K562 (cell line): Measurements from ENCODE around the gene C1orf21. TPM values are rescaled to one million over a fixed set of nuclear protein-coding genes. Genes with fewer than 3 reads are reported as not detected.
A peak's percentile ranks its signal among the peaks of the same experiment; 100 is the strongest.

Experiments used
- ATAC-seq: fragments of 200-7000 bp; cut with Tn5 transposase; 3 replicates; pipeline ENCODE4 v1.9.1; 2020; ENCODE audit warnings: moderate library complexity
- BruUV-seq: library from RNA; stranded (reverse); fragments of 400-500 nt; replicated peaks from 2 replicates; lab custom pipeline; 2021; lab: Mats Ljungman, UMichigan
- CTCF ChIA-PET: fragments of 300-600 bp; formaldehyde crosslinking; extraction: SDS; loops from one replicate; lab custom pipeline; 2021; ENCODE audit warnings: low intra/inter-chr PET ratio; lab: Yijun Ruan, JAX
- POLR2A ChIA-PET: fragments of 300-600, 350-650 bp; sonication (Branson Sonifier 250); formaldehyde crosslinking; extraction: SDS; loops from one replicate; lab custom pipeline; 2021; ENCODE audit warnings: antibody characterized with exemption, inconsistent platforms; lab: Yijun Ruan, JAX
- DNase-seq, 4 experiments: peaks; one replicate each; pipeline versions ENCODE4 v3.0.0 to v3.0.0-alpha.2; 2011 to 2018; ENCODE audit warnings: low spot score in 3 of 4, mixed read lengths in 3 of 4; ENCODE audit errors: extremely low read depth in 1 of 4
- FAIRE-seq: peaks from 2 replicates; lab custom pipeline; 2011; peaks lifted over from hg19 to GRCh38; lab: Jason Lieb, UNC
- H2AFZ ChIP-seq: 2 replicates; pipeline ENCODE4 v1.6.0; 2011; ENCODE audit warnings: low read depth, low read length, control low read depth, inconsistent platforms
- H3K27ac ChIP-seq: fragments of 200-600 bp; 3 replicates; pipeline ENCODE4 v1.8.0; 2011; ENCODE audit warnings: low read depth, mild to moderate bottlenecking, control low read depth, inconsistent platforms, low read length, moderate library complexity, mixed read lengths; ENCODE audit errors: extremely low read depth
- H3K27me3 ChIP-seq, 2 experiments: fragments of 300-600 bp in 1 of 2; 2 replicates in 1 of 2; 3 replicates in 1 of 2; pipeline versions ENCODE4 v1.6.0 to v1.8.0; 2011; ENCODE audit warnings: inconsistent platforms in 2 of 2, low read length in 2 of 2, mild to moderate bottlenecking in 1 of 2, mixed read lengths in 1 of 2, moderate library complexity in 1 of 2; ENCODE audit not compliant: control insufficient read depth in 2 of 2, insufficient read depth in 2 of 2
- H3K36me3 ChIP-seq: fragments of 300-600 bp; 3 replicates; pipeline ENCODE4 v1.8.0; 2011; ENCODE audit warnings: mild to moderate bottlenecking, low read length, inconsistent platforms; ENCODE audit not compliant: control insufficient read depth, insufficient read depth
- H3K4me1 ChIP-seq, 2 experiments: fragments of 200-600 bp in 1 of 2; replicated peaks in 1 of 2; 2 replicates in 1 of 2; 3 replicates in 1 of 2; pipeline versions ENCODE4 v1.5.1 to v1.8.0; 2011; ENCODE audit warnings: inconsistent platforms in 2 of 2, low read length in 2 of 2, mild to moderate bottlenecking in 1 of 2, mixed read lengths in 1 of 2, moderate library complexity in 1 of 2; ENCODE audit not compliant: control insufficient read depth in 2 of 2, insufficient read depth in 2 of 2
- H3K4me2 ChIP-seq: 2 replicates; pipeline ENCODE4 v1.6.1; 2011; ENCODE audit warnings: low read length, control low read depth, inconsistent platforms, mixed read lengths; ENCODE audit not compliant: insufficient read depth
- H3K4me3 ChIP-seq: fragments of 200-600 bp; sonication (generic), shearing (Covaris generic); 2 replicates; pipeline ENCODE4 v1.5.1; 2016; ENCODE audit warnings: control low read depth, inconsistent platforms
- H3K79me2 ChIP-seq: fragments of 200-600 bp; 3 replicates; pipeline ENCODE4 v1.8.0; 2011; ENCODE audit warnings: low read length, inconsistent platforms; ENCODE audit not compliant: control insufficient read depth, insufficient read depth
- H3K9ac ChIP-seq, 2 experiments: 2 replicates each; pipeline versions ENCODE4 v1.6.0 to v1.6.1; 2011; ENCODE audit warnings: low read depth in 2 of 2, low read length in 2 of 2, control low read depth in 1 of 2, inconsistent platforms in 1 of 2, mild to moderate bottlenecking in 1 of 2, mixed read lengths in 1 of 2; ENCODE audit not compliant: insufficient read depth in 1 of 2
- H3K9me1 ChIP-seq: one replicate; pipeline ENCODE4 v1.6.0; 2011; ENCODE audit warnings: inconsistent platforms, mild to moderate bottlenecking, low read length, moderate library complexity; ENCODE audit not compliant: control insufficient read depth, insufficient read depth
- H3K9me3 ChIP-seq: replicated peaks from 2 replicates; pipeline ENCODE4 v1.5.1; 2011; ENCODE audit warnings: low read depth, low read length, inconsistent platforms; ENCODE audit not compliant: control insufficient read depth, insufficient read depth
- H4K20me1 ChIP-seq: replicated peaks from 2 replicates; pipeline ENCODE4 v1.6.1; 2011; ENCODE audit warnings: low read length, inconsistent platforms, mixed read lengths; ENCODE audit not compliant: control insufficient read depth, insufficient read depth
- BCOR ChIP-seq: fragments of 450-650 bp; IDR thresholded peaks from 2 replicates; pipeline ENCODE4 v1.6.1; 2016
- BHLHE40 ChIP-seq: IDR thresholded peaks from 2 replicates; pipeline ENCODE4 v1.6.1; 2011; ENCODE audit warnings: low read length, improper control_type of control experiment
- BRD9 ChIP-seq: fragments of 450-650 bp; IDR thresholded peaks from 2 replicates; pipeline ENCODE4 v1.6.1; 2018; ENCODE audit warnings: low read depth; ENCODE audit not compliant: partially characterized antibody
- CCNT2 ChIP-seq: IDR thresholded peaks from 2 replicates; pipeline ENCODE4 v1.6.1; 2011; ENCODE audit warnings: borderline replicate concordance, low read depth, mild to moderate bottlenecking, moderate library complexity, mixed read lengths, low read length; ENCODE audit not compliant: insufficient read length; ENCODE audit errors: extremely low read depth
- EZH2 ChIP-seq: IDR thresholded peaks from 2 replicates; pipeline ENCODE4 v1.6.1; 2012; ENCODE audit warnings: low read depth, mild to moderate bottlenecking, inconsistent platforms, low read length, borderline replicate concordance
- GTF3C2 ChIP-seq: IDR thresholded peaks from 3 replicates; pipeline ENCODE4 v1.6.1; 2011; ENCODE audit warnings: borderline replicate concordance, mild to moderate bottlenecking, moderate library complexity; ENCODE audit not compliant: insufficient read length; ENCODE audit errors: extremely low read depth
- HNRNPH1 ChIP-seq: fragments of 200-400 bp; formaldehyde crosslinking; optimal IDR thresholded peaks from 2 replicates; pipeline ENCODE3; 2017; ENCODE audit warnings: low read depth, mild to moderate bottlenecking, low read length, moderate library complexity
- KDM2B ChIP-seq: fragments of 250-450 bp; sonication (Bioruptor Pico); IDR thresholded peaks from 2 replicates; pipeline ENCODE4 v1.8.0; 2021; ENCODE audit warnings: mild to moderate bottlenecking, moderate library complexity
- L3MBTL2 ChIP-seq: fragments of 450-650 bp; IDR thresholded peaks from 2 replicates; pipeline ENCODE4 v1.6.1; 2016; ENCODE audit warnings: mild to moderate bottlenecking, moderate library complexity
- POLR2A ChIP-seq: fragments of 450-650 bp; conservative IDR thresholded peaks from 2 replicates; pipeline ENCODE4 v1.6.1; 2016
- RBM14 ChIP-seq: fragments of 200-400 bp; formaldehyde crosslinking; IDR thresholded peaks from 2 replicates; pipeline ENCODE4 v1.6.1; 2018; ENCODE audit warnings: low read depth, mild to moderate bottlenecking, low read length, moderate library complexity, borderline replicate concordance; ENCODE audit not compliant: insufficient read depth
- STAG1 ChIP-seq: sonication (generic); formaldehyde crosslinking; IDR thresholded peaks from 2 replicates; pipeline ENCODE4 v1.5.0; 2020; ENCODE audit warnings: missing genetic modification reagents, borderline replicate concordance
- TSC22D4 ChIP-seq: fragments of 450-650 bp; IDR thresholded peaks from 2 replicates; pipeline ENCODE4 v1.6.1; 2016; ENCODE audit warnings: missing genetic modification characterization, missing biosample characterization, control low read depth
- U2AF1 ChIP-seq: fragments of 200-400 bp; formaldehyde crosslinking; optimal IDR thresholded peaks from 2 replicates; pipeline ENCODE3; 2017; ENCODE audit warnings: mild to moderate bottlenecking, low read depth, low read length, moderate library complexity
- XRCC5 ChIP-seq: fragments of 200-400 bp; formaldehyde crosslinking; IDR thresholded peaks from 2 replicates; pipeline ENCODE4 v1.6.1; 2017; ENCODE audit warnings: low read depth, mild to moderate bottlenecking, low read length
- ZKSCAN8 ChIP-seq: fragments of 200-800 bp; sonication (Bioruptor generic); IDR thresholded peaks from 2 replicates; pipeline ENCODE4 v1.6.1; 2016; ENCODE audit warnings: missing genetic modification characterization, missing compliant biosample characterization
- ZNF23 ChIP-seq: fragments of 250-450 bp; sonication (Bioruptor Pico); IDR thresholded peaks from 2 replicates; pipeline ENCODE4 v1.4.0; 2020; ENCODE audit warnings: mild to moderate bottlenecking
- ZNF347 ChIP-seq: fragments of 450-650 bp; formaldehyde crosslinking; IDR thresholded peaks from 2 replicates; pipeline ENCODE4 v1.4.0; 2020; ENCODE audit warnings: low read depth, mild to moderate bottlenecking, moderate library complexity
- WGBS: fragments of 100-300 bp; shearing (Covaris generic); methylation state at CpG from one replicate; pipeline ENCODE4 v1.1.6; 2016; ENCODE audit warnings: low coverage, mixed read lengths; ENCODE audit not compliant: insufficient coverage; ENCODE audit errors: missing lambda C conversion rate; 5-methylcytosine and 5-hydroxymethylcytosine counted together
- in situ Hi-C: fragments of 300-500 bp; cut with MboI; formaldehyde crosslinking; loops from 4 replicates; pipeline ENCODE4 v1.15.0; 2018; ENCODE audit warnings: inconsistent platforms, mixed read lengths
- intact Hi-C: fragments of 100-400 bp; cut with micrococcal nuclease; formaldehyde crosslinking; loops from 2 replicates; pipeline ENCODE4 v1.14.2; 2022
- polyA plus RNA-seq, 8 experiments: library from polyadenylated mRNA; depleted of rRNA in 4 of 8; stranded (reverse) in 5 of 8; unstranded in 3 of 8; fragments of >200 nt; fragmentation: Nextera tagmentation in 2 of 8; fragmentation: Illumina TruSeq in 1 of 8; extraction: Ambion mirVana in 2 of 8; extraction: Trizol in 1 of 8; gene quantifications; 2 replicates each; pipeline versions ENCODE4 v1.2.1 to v1.2.3, GENCODE V29; 2011 to 2014; ENCODE audit warnings: inconsistent platforms in 1 of 8, missing spikeins in 1 of 8
- total RNA-seq, 7 experiments: library from RNA; depleted of rRNA in 6 of 7; stranded (reverse); fragments of >200 nt in 6 of 7; fragmentation: Illumina TruSeq in 2 of 7; extraction: Trizol in 2 of 7; gene quantifications; 2 replicates each; pipeline versions ENCODE4 v1.2.1 to v1.2.3, GENCODE V29; 2011 to 2021; ENCODE audit warnings: low replicate concordance in 1 of 7

The C1orf21 gene
- total and polyA plus RNA-seq, 9 of the 15 experiments (the other 6 are each of a cell fraction or from before 2014, with no cell fraction given), result under 0.01 to 0.31 (median 0.07) TPM

GRCh38 chr1:184661801-184662200, 275.0 kb downstream of the C1orf21 start (continued):
- TF ChIP-seq GTF3C2 (no peak), STAG1 (CRISPR knock-in tag) (no peak), L3MBTL2 (no peak), ZKSCAN8 (CRISPR knock-in tag) (no peak), BCOR (no peak)

GRCh38 chr1:184664042-184664660, 277.3 kb downstream of the C1orf21 start:
- Histone ChIP-seq H4K20me1 (0 out of 2 replicates have a peak, but pooled peaks cover 4% of the 10 kb centered on the region), H3K9me1 (no peaks in the 10 kb centered on the region), H2AFZ (peak overlapping the region; percentile 57; the same call in 1 of the 2 replicates), H3K79me2 (no peaks in the 10 kb centered on the region), H3K36me3 (no peaks in the 10 kb centered on the region), H3K4me1 (peaks cover 0 to 10% of the 10 kb centered on the region in 2 experiments; a peak in 2 of 5 replicates), H3K9me3 (no peaks in the 10 kb centered on the region), H3K27me3 (peaks cover 6 to 10% of the 10 kb centered on the region in 2 experiments; a peak in 4 of 5 replicates), H3K4me3 (no peak overlapping the region), H3K9ac (peak overlapping the region in 1 of 2 experiments; percentile 20; a peak in 1 of 4 replicates), H3K27ac (no peak overlapping the region), H3K4me2 (peak overlapping the region; percentile 42)
- DNase-seq (peak; percentile 74 to 82 (median 78)), FAIRE-seq (no peak), ATAC-seq (peak; percentile 98)
- ChIA-PET POLR2A (interaction anchor here (0.6 to 1.1 kb wide), 3 partner anchors 9 to 628 kb away, joined by 3 read pairs; no protein-coding TSS in a partner anchor), CTCF (interaction anchor here (0.7 kb wide), 1 partner anchor 1009 kb away, joined by 3 read pairs; no protein-coding TSS in a partner anchor)
- intact Hi-C loops (loop anchor here (5.0 to 10.0 kb wide), 7 partner anchors 67 to 1007 kb away; no protein-coding TSS in a partner anchor), in situ Hi-C loops (loop anchor here (25.0 kb wide), 1 partner anchor 577 kb away; no protein-coding TSS in a partner anchor)
- WGBS, result 10% methylated on average over 26 of the region's 40 CpGs
- BruUV-seq, result no TSS peak
- TF ChIP-seq RBM14 (no peak), U2AF1 (no peak), CCNT2 (no peak), ZNF347 (CRISPR knock-in tag) (no peak), BHLHE40 (0 out of 2 replicates have a peak, but pooled peaks have one; percentile 7), BRD9 (no peak), TSC22D4 (tag) (no peak), EZH2 (no peak), XRCC5 (peak; percentile 76; the same call in 1 of the 2 replicates), ZNF23 (no peak), POLR2A (no peak), HNRNPH1 (no peak), KDM2B (no peak)
